ENCODE results near the gene NOXO1. TPM values are rescaled to one million over a fixed set of nuclear protein-coding genes. Genes with fewer than 3 reads are reported as not detected.

NOXO1 gene
- polyA plus RNA-seq, 1 donor from 2014 or later: 8.5 TPM

- Histone ChIP-seq H3K9me2 (ENCODE audit: insufficient read depth, low read length) (no peaks in the 10 kb centered on the region), H3K79me2 (replicated peaks; ENCODE audit: insufficient read depth, low read length) (no peaks in the 10 kb centered on the region)
Observed at GRCh38 chr16:1936945-1937479, 44.3 kb downstream of the NOXO1 start.

DNA sequence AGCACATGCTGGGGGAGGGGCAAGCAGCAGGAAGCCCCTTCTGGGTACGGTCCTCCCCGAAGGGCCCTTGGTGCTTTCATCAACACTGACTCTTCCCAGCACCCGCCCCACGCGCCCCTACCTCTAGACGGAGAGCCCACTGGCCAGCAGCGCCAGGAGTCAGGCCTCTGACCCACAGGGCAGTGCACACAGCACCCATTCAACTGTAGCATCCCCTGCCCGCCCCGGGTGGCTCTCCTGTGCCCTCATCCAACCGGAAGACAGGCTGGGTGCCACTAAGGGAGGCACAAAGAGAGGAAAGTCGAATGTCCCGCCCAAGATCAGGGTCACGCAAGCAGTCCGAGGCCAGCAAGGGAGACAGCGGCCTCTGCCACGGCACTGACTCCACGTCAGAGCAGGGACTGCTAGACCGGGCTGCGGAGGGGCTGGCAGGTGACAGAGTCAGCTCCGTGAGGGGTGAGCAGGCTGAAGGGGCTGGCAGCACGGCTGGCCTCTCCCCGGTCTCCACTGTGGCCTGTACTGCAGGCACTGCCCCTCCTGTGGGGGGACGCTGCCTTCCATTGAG is 48.1 kb downstream of the NOXO1 start:
- no peaks in the 10 kb centered on the region for H3F3A ChIP-seq (ENCODE audit: insufficient read depth, low read length, poor library complexity, severe bottlenecking)
- H3K36me3 ChIP-seq (ENCODE audit: insufficient read depth, low read length): no peaks in the 10 kb centered on the region
- no peak overlapping the region for H3K4me3 ChIP-seq (ENCODE audit: low read length)
- TF ChIP-seq SMC3 (conservative IDR thresholded peaks at IDR 0.05; ENCODE audit: poor library complexity) (no peak), EP300 (conservative IDR thresholded peaks at IDR 0.05; ENCODE audit: poor library complexity, severe bottlenecking) (no peak), TAF1 (IDR thresholded peaks at IDR 0.05; ENCODE audit: low read depth) (no peak), POLR2AphosphoS5 (IDR thresholded peaks at IDR 0.05) (no peak), EZH2 (IDR thresholded peaks at IDR 0.05; ENCODE audit: borderline replicate concordance, insufficient read depth, low read length, poor library complexity, severe bottlenecking) (no peak), RAD21 (conservative IDR thresholded peaks at IDR 0.05) (no peak), MXI1 (conservative IDR thresholded peaks at IDR 0.05; ENCODE audit: poor library complexity, severe bottlenecking) (no peak)
- TF ChIP-seq, protein P1, sequence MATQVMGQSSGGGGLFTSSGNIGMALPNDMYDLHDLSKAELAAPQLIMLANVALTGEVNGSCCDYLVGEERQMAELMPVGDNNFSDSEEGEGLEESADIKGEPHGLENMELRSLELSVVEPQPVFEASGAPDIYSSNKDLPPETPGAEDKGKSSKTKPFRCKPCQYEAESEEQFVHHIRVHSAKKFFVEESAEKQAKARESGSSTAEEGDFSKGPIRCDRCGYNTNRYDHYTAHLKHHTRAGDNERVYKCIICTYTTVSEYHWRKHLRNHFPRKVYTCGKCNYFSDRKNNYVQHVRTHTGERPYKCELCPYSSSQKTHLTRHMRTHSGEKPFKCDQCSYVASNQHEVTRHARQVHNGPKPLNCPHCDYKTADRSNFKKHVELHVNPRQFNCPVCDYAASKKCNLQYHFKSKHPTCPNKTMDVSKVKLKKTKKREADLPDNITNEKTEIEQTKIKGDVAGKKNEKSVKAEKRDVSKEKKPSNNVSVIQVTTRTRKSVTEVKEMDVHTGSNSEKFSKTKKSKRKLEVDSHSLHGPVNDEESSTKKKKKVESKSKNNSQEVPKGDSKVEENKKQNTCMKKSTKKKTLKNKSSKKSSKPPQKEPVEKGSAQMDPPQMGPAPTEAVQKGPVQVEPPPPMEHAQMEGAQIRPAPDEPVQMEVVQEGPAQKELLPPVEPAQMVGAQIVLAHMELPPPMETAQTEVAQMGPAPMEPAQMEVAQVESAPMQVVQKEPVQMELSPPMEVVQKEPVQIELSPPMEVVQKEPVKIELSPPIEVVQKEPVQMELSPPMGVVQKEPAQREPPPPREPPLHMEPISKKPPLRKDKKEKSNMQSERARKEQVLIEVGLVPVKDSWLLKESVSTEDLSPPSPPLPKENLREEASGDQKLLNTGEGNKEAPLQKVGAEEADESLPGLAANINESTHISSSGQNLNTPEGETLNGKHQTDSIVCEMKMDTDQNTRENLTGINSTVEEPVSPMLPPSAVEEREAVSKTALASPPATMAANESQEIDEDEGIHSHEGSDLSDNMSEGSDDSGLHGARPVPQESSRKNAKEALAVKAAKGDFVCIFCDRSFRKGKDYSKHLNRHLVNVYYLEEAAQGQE (IDR thresholded peaks at IDR 0.05; ENCODE audit: borderline replicate concordance): no peak
- TF ChIP-seq, protein P2, sequence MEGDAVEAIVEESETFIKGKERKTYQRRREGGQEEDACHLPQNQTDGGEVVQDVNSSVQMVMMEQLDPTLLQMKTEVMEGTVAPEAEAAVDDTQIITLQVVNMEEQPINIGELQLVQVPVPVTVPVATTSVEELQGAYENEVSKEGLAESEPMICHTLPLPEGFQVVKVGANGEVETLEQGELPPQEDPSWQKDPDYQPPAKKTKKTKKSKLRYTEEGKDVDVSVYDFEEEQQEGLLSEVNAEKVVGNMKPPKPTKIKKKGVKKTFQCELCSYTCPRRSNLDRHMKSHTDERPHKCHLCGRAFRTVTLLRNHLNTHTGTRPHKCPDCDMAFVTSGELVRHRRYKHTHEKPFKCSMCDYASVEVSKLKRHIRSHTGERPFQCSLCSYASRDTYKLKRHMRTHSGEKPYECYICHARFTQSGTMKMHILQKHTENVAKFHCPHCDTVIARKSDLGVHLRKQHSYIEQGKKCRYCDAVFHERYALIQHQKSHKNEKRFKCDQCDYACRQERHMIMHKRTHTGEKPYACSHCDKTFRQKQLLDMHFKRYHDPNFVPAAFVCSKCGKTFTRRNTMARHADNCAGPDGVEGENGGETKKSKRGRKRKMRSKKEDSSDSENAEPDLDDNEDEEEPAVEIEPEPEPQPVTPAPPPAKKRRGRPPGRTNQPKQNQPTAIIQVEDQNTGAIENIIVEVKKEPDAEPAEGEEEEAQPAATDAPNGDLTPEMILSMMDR (IDR thresholded peaks at IDR 0.05; ENCODE audit: poor library complexity, severe bottlenecking): no peak
- no peak overlapping the region for H3K4me2 ChIP-seq (ENCODE audit: low read length)
- H3K27ac ChIP-seq (ENCODE audit: low read length): no peak overlapping the region
- H3K9me3 ChIP-seq (ENCODE audit: low read length): no peaks in the 10 kb centered on the region
- H3K9ac ChIP-seq (ENCODE audit: low read length): no peak overlapping the region
- no peaks in the 10 kb centered on the region for H3K9me2 ChIP-seq (ENCODE audit: insufficient read depth, low read length)
- no peaks in the 10 kb centered on the region for H3K79me2 ChIP-seq (replicated peaks; ENCODE audit: insufficient read depth, low read length)
- H2AFZ ChIP-seq (ENCODE audit: low read depth, low read length): no peak overlapping the region
- H4K20me1 ChIP-seq (ENCODE audit: insufficient read depth): no peaks in the 10 kb centered on the region
- H3K27me3 ChIP-seq (ENCODE audit: insufficient read depth, low read depth, low read length): no peaks in the 10 kb centered on the region

More at GRCh38 chr16:1936945-1937479, 44.3 kb downstream of the NOXO1 start:
- H3K9me3 ChIP-seq (ENCODE audit: low read length): no peaks in the 10 kb centered on the region
- no peak overlapping the region for H3K4me2 ChIP-seq (ENCODE audit: low read length)
- TF ChIP-seq, protein P2 (IDR thresholded peaks at IDR 0.05; ENCODE audit: poor library complexity, severe bottlenecking): no peak
- TF ChIP-seq MXI1 (conservative IDR thresholded peaks at IDR 0.05; ENCODE audit: poor library complexity, severe bottlenecking): no peak
- TF ChIP-seq, protein P1 (IDR thresholded peaks at IDR 0.05; ENCODE audit: borderline replicate concordance): no peak
- TF ChIP-seq SMC3 (conservative IDR thresholded peaks at IDR 0.05; ENCODE audit: poor library complexity): no peak
- TF ChIP-seq EP300 (conservative IDR thresholded peaks at IDR 0.05; ENCODE audit: poor library complexity, severe bottlenecking): no peak
- TF ChIP-seq RAD21 (conservative IDR thresholded peaks at IDR 0.05): no peak
- no peak for TF ChIP-seq EZH2 (IDR thresholded peaks at IDR 0.05; ENCODE audit: borderline replicate concordance, insufficient read depth, low read length, poor library complexity, severe bottlenecking)
- TF ChIP-seq POLR2AphosphoS5 (IDR thresholded peaks at IDR 0.05): no peak
- no peak for TF ChIP-seq TAF1 (IDR thresholded peaks at IDR 0.05; ENCODE audit: low read depth)
- H2AFZ ChIP-seq (ENCODE audit: low read depth, low read length): no peak overlapping the region
- H3F3A ChIP-seq (ENCODE audit: insufficient read depth, low read length, poor library complexity, severe bottlenecking): no peaks in the 10 kb centered on the region
- H3K4me3 ChIP-seq (ENCODE audit: low read length): no peak overlapping the region
- H3K9ac ChIP-seq (ENCODE audit: low read length): no peak overlapping the region
- H3K27me3 ChIP-seq (ENCODE audit: insufficient read depth, low read depth, low read length): no peaks in the 10 kb centered on the region
- H3K36me3 ChIP-seq (ENCODE audit: insufficient read depth, low read length): no peaks in the 10 kb centered on the region
- H4K20me1 ChIP-seq (ENCODE audit: insufficient read depth): no peaks in the 10 kb centered on the region
- no peak overlapping the region for H3K27ac ChIP-seq (ENCODE audit: low read length)

All from neural cell (in vitro differentiated cells).